ENCODE data around the gene CBX8. TPM values are rescaled to one million over a fixed set of nuclear protein-coding genes. Genes with fewer than 3 reads are reported as not detected.

CBX8 gene
- total RNA-seq, 4 donors from 2014 or later = 0.84 to 4.2 (median 0.87) TPM; not detected in 1

DNA sequence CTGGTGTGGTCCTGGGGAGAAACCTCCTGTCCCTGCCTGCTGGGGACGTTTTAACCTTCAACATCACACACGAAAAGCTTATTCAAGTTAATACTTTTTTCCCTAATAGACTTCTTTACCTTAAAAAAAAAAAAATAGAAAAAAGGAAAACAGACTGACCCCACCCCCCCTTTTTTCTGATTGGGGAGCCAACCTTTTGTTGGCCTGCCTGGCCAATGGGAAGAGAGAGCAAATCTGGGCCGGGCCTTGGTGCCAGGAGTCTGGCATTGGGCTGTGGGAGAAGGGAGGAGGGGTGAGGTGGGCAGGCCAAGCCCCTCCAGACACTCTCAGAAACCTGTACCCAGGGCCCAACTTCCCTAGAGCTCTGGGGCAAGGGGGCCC is 3.0 kb downstream of the CBX8 start:
- 73 to 84% methylated on average over 3 of the region's 3 CpGs for WGBS, 2 donors
- TF ChIP-seq EP300 (IDR thresholded peaks at IDR 0.05) (no peak), POLR2A (IDR thresholded peaks at IDR 0.05) (no peak)
- TF ChIP-seq, protein P1, sequence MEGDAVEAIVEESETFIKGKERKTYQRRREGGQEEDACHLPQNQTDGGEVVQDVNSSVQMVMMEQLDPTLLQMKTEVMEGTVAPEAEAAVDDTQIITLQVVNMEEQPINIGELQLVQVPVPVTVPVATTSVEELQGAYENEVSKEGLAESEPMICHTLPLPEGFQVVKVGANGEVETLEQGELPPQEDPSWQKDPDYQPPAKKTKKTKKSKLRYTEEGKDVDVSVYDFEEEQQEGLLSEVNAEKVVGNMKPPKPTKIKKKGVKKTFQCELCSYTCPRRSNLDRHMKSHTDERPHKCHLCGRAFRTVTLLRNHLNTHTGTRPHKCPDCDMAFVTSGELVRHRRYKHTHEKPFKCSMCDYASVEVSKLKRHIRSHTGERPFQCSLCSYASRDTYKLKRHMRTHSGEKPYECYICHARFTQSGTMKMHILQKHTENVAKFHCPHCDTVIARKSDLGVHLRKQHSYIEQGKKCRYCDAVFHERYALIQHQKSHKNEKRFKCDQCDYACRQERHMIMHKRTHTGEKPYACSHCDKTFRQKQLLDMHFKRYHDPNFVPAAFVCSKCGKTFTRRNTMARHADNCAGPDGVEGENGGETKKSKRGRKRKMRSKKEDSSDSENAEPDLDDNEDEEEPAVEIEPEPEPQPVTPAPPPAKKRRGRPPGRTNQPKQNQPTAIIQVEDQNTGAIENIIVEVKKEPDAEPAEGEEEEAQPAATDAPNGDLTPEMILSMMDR (IDR thresholded peaks at IDR 0.05) = no peak
- Histone ChIP-seq H3K27me3 (peaks cover 14 to 74% of the 10 kb centered on the region in 2 donors), H3K27ac (no peak overlapping the region), H3K4me1 (peaks cover 4 to 70% (median 45%) of the 10 kb centered on the region in 4 donors), H3K4me3 (no peak overlapping the region), H3K36me3 (peaks cover 0 to 10% (median 0%) of the 10 kb centered on the region in 3 donors), H3K9me3 (no peaks in the 10 kb centered on the region)
- DNase-seq (ENCODE audit: low spot score in 2 of 2) = no peak

DNA sequence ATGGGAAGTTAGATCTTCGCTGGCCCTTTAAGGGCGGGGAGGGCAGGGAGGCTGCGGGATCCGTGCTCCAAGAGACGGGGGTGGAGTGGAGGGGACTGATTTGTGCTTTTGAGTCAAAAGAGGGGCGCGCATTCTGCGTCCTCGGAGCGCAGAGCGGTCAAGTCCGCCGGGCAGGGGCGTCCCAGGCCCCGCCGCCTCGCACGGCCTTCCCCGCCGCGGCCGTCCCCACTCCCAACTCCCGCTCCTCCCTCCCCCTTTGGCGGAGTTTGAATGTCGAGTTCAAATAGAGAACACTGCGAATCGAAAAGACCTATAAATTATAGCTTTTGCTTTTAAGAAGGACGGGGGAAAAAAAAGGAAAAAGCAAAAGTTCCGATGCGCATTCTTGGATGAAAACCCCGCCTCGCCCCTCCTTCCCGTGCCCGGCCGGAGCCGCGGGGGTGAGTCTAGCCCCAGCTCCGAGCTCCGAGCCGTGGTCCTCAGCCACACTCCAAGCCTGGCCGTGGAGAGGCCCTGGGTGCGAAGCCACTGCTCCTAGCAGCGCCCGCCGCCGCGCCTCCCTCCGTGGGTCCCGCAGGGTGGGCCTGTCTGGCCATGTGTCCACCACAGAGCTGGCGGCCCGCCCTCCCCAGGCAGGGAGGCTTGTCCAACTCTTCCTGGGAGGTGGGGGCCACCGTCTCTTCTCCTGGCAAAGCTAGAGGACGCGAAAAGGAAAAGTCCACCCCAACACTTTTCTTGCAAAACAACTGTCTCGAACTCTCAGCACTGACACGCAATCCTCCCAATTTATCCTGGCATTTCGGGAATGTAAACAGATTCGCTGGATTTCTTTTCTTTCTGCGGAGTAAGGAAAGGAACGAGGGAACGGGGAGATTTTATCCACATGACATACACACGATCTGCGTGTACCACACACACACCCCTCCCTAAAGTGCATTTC is 3.6 kb downstream of the CBX8 start:
- no peak overlapping the region for H3K27ac ChIP-seq

DNA sequence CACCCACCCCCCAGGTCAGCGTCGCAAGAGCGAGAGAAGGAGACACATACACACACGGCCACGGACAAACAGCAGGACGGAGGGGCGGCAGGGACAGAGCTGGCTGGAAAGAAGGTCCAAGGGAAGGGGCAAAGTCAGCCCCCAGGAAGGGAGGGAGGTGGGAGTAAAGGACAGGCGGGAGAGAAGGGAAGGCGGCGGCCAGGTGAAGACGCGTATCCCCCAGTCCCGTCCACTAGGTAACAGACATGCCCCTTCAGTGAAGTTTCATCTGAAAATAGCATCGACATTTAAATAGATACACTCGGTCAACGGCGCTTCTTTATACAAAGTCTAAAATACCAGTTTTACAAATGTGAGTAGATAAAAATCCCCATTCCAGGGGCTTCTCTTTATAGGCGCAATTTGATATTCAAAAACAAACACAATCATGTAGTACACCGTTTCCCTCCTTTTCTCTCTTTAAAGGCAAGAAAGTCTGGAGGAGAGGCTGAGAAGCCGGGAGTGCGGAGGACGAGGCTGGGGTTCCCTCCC is 4.5 kb downstream of the CBX8 start:
- H3K9me3 ChIP-seq = no peaks in the 10 kb centered on the region
- H3K4me1 ChIP-seq = peaks cover 0 to 54% (median 32%) of the 10 kb centered on the region in 4 donors
- no peak for TF ChIP-seq POLR2A (IDR thresholded peaks at IDR 0.05)
- no peak for TF ChIP-seq EP300 (IDR thresholded peaks at IDR 0.05)
- TF ChIP-seq, protein P1 (IDR thresholded peaks at IDR 0.05) = no peak
- 16 to 17% methylated on average over 22 of the region's 22 CpGs for WGBS, 2 donors
- H3K27ac ChIP-seq = no peak overlapping the region
- H3K36me3 ChIP-seq = peaks cover 0 to 10% (median 0%) of the 10 kb centered on the region in 3 donors
- peaks cover 14 to 76% of the 10 kb centered on the region in 2 donors for H3K27me3 ChIP-seq
- H3K4me3 ChIP-seq = peak overlapping the region in 2 of 4 donors; percentile 28 to 42
- DNase-seq (ENCODE audit: low spot score in 2 of 2) = no peak

More for the DNA sequence above, 3.6 kb downstream of the CBX8 start:
- H3K27me3 ChIP-seq = peaks cover 14 to 74% of the 10 kb centered on the region in 2 donors
- peaks cover 0 to 10% (median 0%) of the 10 kb centered on the region in 3 donors for H3K36me3 ChIP-seq
- DNase-seq (ENCODE audit: low spot score in 2 of 2) = no peak
- H3K4me1 ChIP-seq = peaks cover 4 to 63% (median 39%) of the 10 kb centered on the region in 4 donors
- peak overlapping the region in 3 of 4 donors; percentile 21 to 42 (median 28) for H3K4me3 ChIP-seq
- 23 to 29% methylated on average over 62 of the region's 63 CpGs for WGBS, 2 donors
- peak in 1 of 2 donors; percentile 38 for TF ChIP-seq EP300 (IDR thresholded peaks at IDR 0.05)
- TF ChIP-seq POLR2A (IDR thresholded peaks at IDR 0.05) = no peak
- H3K9me3 ChIP-seq = no peaks in the 10 kb centered on the region

DNA sequence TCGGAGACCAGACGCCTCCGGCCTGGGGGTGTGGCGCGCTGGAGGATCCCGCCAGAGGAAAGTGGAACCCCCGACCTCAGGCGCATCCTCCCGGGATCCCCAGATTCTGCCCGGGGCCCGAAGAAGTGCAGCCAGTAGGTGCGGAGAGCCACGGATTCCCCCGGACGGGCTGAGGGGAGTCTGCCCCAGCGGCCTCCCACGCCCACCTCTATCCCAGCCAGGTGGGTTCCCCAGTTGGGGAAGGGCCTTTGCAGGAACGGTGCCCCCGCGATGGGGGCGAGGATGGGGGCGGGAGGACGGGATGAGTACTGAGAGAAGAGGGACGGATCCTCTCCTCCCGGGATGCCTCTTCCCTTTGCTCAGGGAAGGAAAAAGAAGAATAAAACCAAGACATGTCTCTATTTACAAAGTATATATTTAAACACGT is 5.1 kb downstream of the CBX8 start:
- H3K9me3 ChIP-seq = no peaks in the 10 kb centered on the region
- H3K4me1 ChIP-seq = peaks cover 0 to 54% (median 32%) of the 10 kb centered on the region in 4 donors
- WGBS, 2 donors = 5 to 7% methylated on average over 19 to 25 of the region's 26 CpGs
- peaks cover 0 to 10% (median 0%) of the 10 kb centered on the region in 3 donors for H3K36me3 ChIP-seq
- TF ChIP-seq, protein P1 (IDR thresholded peaks at IDR 0.05) = no peak
- TF ChIP-seq POLR2A (IDR thresholded peaks at IDR 0.05) = no peak
- TF ChIP-seq EP300 (IDR thresholded peaks at IDR 0.05) = no peak
- H3K27me3 ChIP-seq = peaks cover 14 to 82% of the 10 kb centered on the region in 2 donors
- DNase-seq (ENCODE audit: low spot score in 2 of 2) = no peak
- no peak overlapping the region for H3K4me3 ChIP-seq
- H3K27ac ChIP-seq = no peak overlapping the region

DNA sequence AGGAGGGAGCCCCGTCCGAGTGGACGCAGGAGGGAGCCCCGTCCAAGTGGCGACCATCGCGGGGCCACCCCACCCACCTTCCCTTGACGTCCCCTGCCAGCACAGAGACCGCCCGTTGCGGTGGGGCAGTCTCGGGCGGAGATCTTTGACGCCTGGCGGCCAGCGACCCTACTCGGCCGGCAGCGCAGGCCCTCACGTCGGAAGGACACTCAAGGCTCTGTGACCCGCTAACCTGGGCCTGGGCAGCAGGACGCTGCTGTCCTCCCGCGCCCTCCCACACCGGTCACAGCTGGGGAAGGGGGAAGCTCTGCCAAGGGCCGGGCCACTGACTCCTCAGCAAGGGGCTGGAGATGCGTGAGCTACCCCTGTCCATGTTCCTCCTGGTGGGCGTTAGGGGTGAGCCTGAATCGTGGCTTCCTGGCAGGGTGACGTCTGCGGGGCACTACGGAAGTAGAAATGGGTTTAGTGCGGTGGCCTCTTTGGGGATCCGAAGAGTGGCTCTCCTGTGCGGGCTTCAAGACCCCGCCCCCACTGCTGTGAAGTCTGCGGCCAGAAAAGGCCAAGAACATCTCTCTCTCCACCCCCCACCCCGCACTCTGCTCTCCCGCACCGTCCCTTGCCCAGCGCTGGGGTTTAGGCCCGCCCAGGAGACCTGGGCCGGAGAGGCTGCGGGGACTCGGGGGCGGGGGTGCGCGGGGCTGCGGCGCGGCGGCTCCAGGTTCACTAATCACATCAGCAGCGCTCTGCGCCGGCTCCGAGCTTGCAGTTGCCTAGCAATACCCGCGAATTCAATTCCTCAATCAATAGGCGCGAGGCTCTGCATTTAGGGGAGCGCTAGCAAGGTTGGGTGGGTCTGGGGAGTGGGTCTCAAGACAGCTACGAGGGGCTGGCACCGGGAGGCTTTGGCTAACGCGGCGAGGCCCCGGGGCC is 5.8 kb downstream of the CBX8 start:
- TF ChIP-seq POLR2A (IDR thresholded peaks at IDR 0.05) = no peak
- TF ChIP-seq EP300 (IDR thresholded peaks at IDR 0.05) = no peak
- TF ChIP-seq, protein P1 (IDR thresholded peaks at IDR 0.05) = no peak
- Histone ChIP-seq H3K4me3 (no peak overlapping the region), H3K9me3 (no peaks in the 10 kb centered on the region), H3K4me1 (peaks cover 0 to 49% (median 27%) of the 10 kb centered on the region in 4 donors), H3K27ac (no peak overlapping the region), H3K27me3 (peaks cover 14 to 89% of the 10 kb centered on the region in 2 donors), H3K36me3 (peaks cover 0 to 10% (median 0%) of the 10 kb centered on the region in 3 donors)
- 7 to 8% methylated on average over 36 to 54 of the region's 68 CpGs for WGBS, 2 donors
- DNase-seq (ENCODE audit: low spot score in 2 of 2) = no peak
